Fibroblast of lung (primary cell): ENCODE data around the gene HOXD11.

Experiments
- EZH2 ChIP-seq: IDR thresholded peaks from 2 replicates; pipeline ENCODE4 v1.5.1; 2012; ENCODE audit warnings: low read length, control low read depth, mild to moderate bottlenecking; ENCODE audit errors: missing control alignments
- TF ChIP-seq, protein P1 (sequence below), 2 donors: IDR thresholded peaks in 1 of 2; conservative IDR thresholded peaks in 1 of 2; 1 replicate in 1 of 2; 2 replicates in 1 of 2; pipeline ENCODE4 v1.5.1; 2011 to 2012; ENCODE audit warnings: low read length in 2 of 2, control low read depth in 1 of 2, inconsistent platforms in 1 of 2, low read depth in 1 of 2, mild to moderate bottlenecking in 1 of 2

DNA sequence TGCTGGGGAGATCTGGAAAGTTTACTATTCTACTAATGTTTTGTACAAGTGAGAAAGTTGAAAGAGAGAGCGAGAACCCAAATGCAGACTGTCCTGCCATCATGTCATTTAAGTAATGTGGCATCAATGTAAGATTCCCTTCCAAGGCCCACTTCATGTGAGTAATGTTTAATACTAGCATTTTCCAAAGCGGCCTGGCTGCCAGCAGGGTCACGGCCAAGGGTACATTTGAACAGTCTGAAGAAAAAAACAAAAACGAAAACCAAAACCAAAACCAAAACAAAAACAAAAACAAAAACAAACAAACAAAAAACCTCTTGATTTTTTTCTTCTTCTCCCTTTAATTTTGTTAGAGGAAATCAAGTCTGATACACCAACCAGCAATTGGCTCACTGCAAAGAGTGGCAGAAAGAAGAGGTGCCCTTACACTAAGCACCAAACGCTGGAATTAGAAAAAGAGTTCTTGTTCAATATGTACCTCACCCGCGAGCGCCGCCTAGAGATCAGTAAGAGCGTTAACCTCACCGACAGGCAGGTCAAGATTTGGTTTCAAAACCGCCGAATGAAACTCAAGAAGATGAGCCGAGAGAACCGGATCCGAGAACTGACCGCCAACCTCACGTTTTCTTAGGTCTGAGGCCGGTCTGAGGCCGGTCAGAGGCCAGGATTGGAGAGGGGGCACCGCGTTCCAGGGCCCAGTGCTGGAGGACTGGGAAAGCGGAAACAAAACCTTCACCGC lies 11.7 kb downstream of the HOXD11 start:
- TF ChIP-seq, protein P1, sequence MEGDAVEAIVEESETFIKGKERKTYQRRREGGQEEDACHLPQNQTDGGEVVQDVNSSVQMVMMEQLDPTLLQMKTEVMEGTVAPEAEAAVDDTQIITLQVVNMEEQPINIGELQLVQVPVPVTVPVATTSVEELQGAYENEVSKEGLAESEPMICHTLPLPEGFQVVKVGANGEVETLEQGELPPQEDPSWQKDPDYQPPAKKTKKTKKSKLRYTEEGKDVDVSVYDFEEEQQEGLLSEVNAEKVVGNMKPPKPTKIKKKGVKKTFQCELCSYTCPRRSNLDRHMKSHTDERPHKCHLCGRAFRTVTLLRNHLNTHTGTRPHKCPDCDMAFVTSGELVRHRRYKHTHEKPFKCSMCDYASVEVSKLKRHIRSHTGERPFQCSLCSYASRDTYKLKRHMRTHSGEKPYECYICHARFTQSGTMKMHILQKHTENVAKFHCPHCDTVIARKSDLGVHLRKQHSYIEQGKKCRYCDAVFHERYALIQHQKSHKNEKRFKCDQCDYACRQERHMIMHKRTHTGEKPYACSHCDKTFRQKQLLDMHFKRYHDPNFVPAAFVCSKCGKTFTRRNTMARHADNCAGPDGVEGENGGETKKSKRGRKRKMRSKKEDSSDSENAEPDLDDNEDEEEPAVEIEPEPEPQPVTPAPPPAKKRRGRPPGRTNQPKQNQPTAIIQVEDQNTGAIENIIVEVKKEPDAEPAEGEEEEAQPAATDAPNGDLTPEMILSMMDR (conservative IDR thresholded peaks at IDR 0.05 in 1 of 2, IDR thresholded peaks at IDR 0.05 in 1 of 2; ENCODE audit: low read depth in 1 of 2, low read length in 2 of 2): peak; percentile 13 to 24
- TF ChIP-seq EZH2: no peak
